Measurements from ENCODE around the gene OSR1. TPM values are rescaled to one million over a fixed set of nuclear protein-coding genes. Genes with fewer than 3 reads are reported as not detected.

Gene OSR1
- total RNA-seq, 1 donor from 2014 or later = 5.9 TPM

DNA sequence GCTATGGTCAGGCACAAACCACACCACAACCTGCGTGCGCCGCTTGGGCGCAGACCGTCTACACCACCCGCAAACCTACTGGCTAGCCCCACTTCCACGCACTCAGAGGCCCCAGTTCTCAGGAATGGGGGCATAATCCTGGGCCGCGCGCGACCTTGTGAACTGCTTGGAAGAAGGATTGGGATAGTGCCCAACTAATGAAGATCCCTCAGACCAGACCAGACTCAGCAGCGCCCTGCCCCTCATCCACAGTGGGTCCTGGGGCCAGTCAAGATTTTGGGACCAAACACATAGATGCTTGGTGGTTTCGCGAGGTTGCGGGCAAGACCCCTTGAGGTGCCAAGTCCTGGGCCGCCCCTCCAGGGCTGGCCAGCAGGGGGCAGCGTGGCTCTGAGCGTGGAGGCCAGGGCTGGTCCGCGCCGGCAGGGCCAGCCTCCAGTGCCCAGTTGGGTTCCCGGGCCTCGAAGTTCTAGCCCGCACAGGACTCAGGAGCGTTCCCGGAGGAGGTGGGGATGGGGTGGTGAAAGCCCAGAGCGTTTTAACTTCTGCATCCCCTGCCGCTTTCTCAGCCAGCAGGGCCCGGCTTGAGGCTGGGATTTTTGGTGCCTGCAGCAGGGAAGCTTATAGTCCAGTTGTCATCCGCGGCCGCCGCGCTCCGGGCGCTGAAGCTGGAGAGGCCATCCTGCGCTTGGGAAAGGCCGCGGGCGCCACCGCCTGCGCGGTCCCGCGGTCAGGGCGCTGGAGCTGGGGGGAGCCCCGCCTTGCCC is 8.3 kb downstream of the OSR1 start:
- Histone ChIP-seq H3K36me3 (peaks cover 0 to 12% of the 10 kb centered on the region in 2 donors), H3K4me3 (no peak overlapping the region), H3K9me3 (no peaks in the 10 kb centered on the region), H3K4me1 (peaks cover 17% of the 10 kb centered on the region), H3K27me3 (no peaks in the 10 kb centered on the region), H3K27ac (no peak overlapping the region)
- DNase-seq (ENCODE audit: extremely low spot score in 2 of 2) = no peak
- no peak for TF ChIP-seq POLR2A (IDR thresholded peaks at IDR 0.05)
- no peak for TF ChIP-seq POLR2AphosphoS5 (IDR thresholded peaks at IDR 0.05; ENCODE audit: insufficient read depth in 1 of 2, low read depth in 1 of 2)
- TF ChIP-seq, protein P1, sequence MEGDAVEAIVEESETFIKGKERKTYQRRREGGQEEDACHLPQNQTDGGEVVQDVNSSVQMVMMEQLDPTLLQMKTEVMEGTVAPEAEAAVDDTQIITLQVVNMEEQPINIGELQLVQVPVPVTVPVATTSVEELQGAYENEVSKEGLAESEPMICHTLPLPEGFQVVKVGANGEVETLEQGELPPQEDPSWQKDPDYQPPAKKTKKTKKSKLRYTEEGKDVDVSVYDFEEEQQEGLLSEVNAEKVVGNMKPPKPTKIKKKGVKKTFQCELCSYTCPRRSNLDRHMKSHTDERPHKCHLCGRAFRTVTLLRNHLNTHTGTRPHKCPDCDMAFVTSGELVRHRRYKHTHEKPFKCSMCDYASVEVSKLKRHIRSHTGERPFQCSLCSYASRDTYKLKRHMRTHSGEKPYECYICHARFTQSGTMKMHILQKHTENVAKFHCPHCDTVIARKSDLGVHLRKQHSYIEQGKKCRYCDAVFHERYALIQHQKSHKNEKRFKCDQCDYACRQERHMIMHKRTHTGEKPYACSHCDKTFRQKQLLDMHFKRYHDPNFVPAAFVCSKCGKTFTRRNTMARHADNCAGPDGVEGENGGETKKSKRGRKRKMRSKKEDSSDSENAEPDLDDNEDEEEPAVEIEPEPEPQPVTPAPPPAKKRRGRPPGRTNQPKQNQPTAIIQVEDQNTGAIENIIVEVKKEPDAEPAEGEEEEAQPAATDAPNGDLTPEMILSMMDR (IDR thresholded peaks at IDR 0.05) = peak in 2 of 3 experiments; percentile 33 to 46
- intact Hi-C loops (cut with DNase I) = no loop called here

DNA sequence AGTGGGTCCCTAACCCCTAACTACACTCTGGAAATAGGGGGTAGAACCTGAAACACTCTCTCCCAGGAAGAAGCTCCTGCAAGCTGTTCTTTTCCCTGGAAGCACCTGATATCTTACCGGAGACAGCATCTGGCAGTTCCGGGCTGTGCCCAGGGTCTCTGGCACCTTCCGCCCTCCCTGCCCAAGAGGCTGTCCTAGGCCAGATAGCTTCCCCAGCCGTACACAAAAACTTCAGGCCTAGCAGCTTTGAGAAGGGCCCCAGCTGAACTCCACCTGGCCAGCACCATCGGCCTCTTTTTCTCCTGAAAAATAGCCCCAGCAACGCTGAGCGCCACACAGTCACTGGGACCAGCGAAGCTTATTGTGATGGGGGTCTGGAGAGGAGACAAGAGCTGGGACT is 9.7 kb downstream of the OSR1 start:
- Histone ChIP-seq H3K36me3 (peaks cover 0 to 12% of the 10 kb centered on the region in 2 donors), H3K27ac (peak overlapping the region; percentile 90), H3K4me3 (peak overlapping the region in 1 of 2 donors; percentile 79), H3K9me3 (no peaks in the 10 kb centered on the region), H3K27me3 (no peaks in the 10 kb centered on the region), H3K4me1 (peaks cover 10% of the 10 kb centered on the region)
- no peak for DNase-seq (ENCODE audit: extremely low spot score in 2 of 2)
- no peak for TF ChIP-seq POLR2AphosphoS5 (IDR thresholded peaks at IDR 0.05; ENCODE audit: insufficient read depth in 1 of 2, low read depth in 1 of 2)
- TF ChIP-seq, protein P1 (IDR thresholded peaks at IDR 0.05) = no peak
- no peak for TF ChIP-seq POLR2A (IDR thresholded peaks at IDR 0.05)
- intact Hi-C loops (cut with DNase I) = no loop called here

DNA sequence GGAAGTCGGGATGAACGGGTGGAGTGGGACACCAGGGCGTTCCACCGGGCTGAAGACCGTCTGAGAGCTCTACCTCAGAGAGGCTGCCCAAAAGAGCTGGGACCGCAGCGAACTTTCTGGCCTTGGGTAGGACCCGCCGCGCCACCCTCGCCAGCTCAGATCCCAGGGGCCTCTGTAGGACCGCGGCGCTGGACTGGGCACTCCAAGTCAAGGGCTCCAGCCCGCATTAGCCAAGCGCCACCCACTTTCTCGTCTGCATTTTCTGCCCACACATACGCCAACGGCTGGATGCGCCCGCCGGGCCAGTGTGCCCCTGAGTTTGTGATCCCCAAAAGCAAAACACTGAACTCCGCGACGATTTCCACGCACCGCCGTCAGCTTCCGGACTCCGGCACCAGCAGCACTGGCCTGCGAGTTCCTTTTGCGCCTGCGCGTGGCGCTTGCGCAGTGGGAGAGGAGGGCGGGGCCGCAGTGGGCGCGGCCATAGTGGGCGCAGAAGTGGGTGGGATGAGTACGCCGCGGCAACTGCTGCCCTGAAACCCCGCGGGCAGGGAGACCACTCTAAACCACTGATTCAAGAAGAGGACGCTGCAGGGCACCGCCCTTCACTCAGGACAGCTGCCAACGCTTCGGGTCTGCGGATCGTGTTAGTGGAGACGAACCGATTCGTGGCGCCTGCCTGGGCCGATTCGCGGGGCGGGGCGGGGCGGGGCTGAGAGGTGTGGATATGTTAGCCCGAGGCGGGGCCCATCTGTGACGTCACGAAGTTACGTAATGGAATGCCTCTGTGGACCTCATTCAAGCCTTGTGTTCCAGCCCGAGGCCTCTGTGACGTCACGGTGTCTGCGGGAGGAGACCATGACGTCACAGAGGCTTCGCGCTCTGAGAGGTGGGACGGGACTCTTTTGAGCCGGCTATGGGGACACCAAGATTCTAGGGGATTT is 10.5 kb downstream of the OSR1 start:
- peaks cover 10% of the 10 kb centered on the region for H3K4me1 ChIP-seq
- peak overlapping the region; percentile 79 to 88 for H3K4me3 ChIP-seq
- intact Hi-C loops (cut with DNase I) = no loop called here
- peak in 1 of 2 donors; percentile 98 for DNase-seq (ENCODE audit: extremely low spot score in 2 of 2)
- H3K27ac ChIP-seq = peak overlapping the region; percentile 90
- no peaks in the 10 kb centered on the region for H3K27me3 ChIP-seq
- H3K9me3 ChIP-seq = no peaks in the 10 kb centered on the region
- peaks cover 0 to 9% of the 10 kb centered on the region in 2 donors for H3K36me3 ChIP-seq
- TF ChIP-seq POLR2A (IDR thresholded peaks at IDR 0.05) = peak in 1 of 2 donors; percentile 97
- TF ChIP-seq, protein P1 (IDR thresholded peaks at IDR 0.05) = no peak
- peak; percentile 95 to 100 for TF ChIP-seq POLR2AphosphoS5 (IDR thresholded peaks at IDR 0.05; ENCODE audit: insufficient read depth in 1 of 2, low read depth in 1 of 2)

DNA sequence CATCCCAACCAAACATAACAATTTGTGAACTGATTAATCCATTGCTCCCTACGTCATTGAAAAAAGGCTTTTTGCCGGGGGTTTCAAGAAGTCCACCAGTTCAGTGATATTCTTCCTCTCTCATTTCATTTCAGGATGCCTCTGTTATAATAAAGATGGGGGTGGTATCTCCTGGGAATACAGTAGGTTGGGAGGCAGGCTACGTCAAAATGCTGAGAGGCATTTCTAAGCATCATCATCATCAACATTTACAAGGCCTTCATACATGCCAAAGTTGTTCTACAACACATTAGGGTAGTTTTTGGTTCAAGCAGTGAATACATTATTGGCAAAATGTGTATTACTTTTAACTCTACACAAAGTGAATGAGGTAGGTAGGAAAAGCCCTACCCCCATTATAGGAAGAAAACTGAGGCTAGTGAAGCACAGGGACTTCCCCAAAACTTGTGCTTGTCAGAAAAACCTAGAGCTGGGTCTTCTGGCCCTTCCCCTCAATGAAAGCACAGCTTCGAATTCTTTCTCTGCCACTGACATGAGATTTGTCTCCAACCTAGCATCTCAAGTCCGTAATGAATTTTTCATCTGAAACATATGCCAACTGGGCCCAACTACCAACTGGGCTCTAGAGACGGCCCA is 11.3 kb downstream of the OSR1 start:
- intact Hi-C loops (cut with DNase I) = no loop called here
- H3K27me3 ChIP-seq = no peaks in the 10 kb centered on the region
- DNase-seq (ENCODE audit: extremely low spot score in 2 of 2) = no peak

More for the DNA sequence above, 11.3 kb downstream of the OSR1 start:
- TF ChIP-seq POLR2AphosphoS5 (IDR thresholded peaks at IDR 0.05; ENCODE audit: insufficient read depth in 1 of 2, low read depth in 1 of 2) = no peak
- TF ChIP-seq, protein P1 (IDR thresholded peaks at IDR 0.05) = no peak
- no peak for TF ChIP-seq POLR2A (IDR thresholded peaks at IDR 0.05)
- peak overlapping the region; percentile 90 for H3K27ac ChIP-seq
- H3K4me3 ChIP-seq = peak overlapping the region; percentile 79 to 88
- peaks cover 10% of the 10 kb centered on the region for H3K4me1 ChIP-seq
- H3K36me3 ChIP-seq = peaks cover 0 to 3% of the 10 kb centered on the region in 2 donors
- no peaks in the 10 kb centered on the region for H3K9me3 ChIP-seq
